HG02588 (cell line): Measurements from ENCODE around the gene CYSLTR2.

Experiments
- ATAC-seq: cut with Tn5 transposase; IDR thresholded peaks from one replicate; pipeline ENCODE4 v1.9.1; 2021; ENCODE audit warnings: mild to moderate bottlenecking, moderate library complexity; ENCODE audit not compliant: unreplicated experiment

Gene CYSLTR2

GRCh38 chr13:48735571-48735970 is 81.8 kb downstream of the CYSLTR2 start:
- no peak for ATAC-seq

GRCh38 chr13:48737689-48738088 is 84.0 kb downstream of the CYSLTR2 start:
- ATAC-seq = no peak

GRCh38 chr13:48738311-48738710 is 84.6 kb downstream of the CYSLTR2 start:
- ATAC-seq = no peak

GRCh38 chr13:48739386-48739964 is 85.7 kb downstream of the CYSLTR2 start:
- no peak for ATAC-seq

- no peak for ATAC-seq
These were observed 87.6 kb downstream of the CYSLTR2 start for GRCh38 chr13:48741377-48741776.

- ATAC-seq = no peak
These were observed 93.1 kb downstream of the CYSLTR2 start for GRCh38 chr13:48746821-48747220.

- no peak for ATAC-seq
These were observed 95.0 kb downstream of the CYSLTR2 start for GRCh38 chr13:48748681-48749080.

- ATAC-seq = no peak
These were observed 95.4 kb downstream of the CYSLTR2 start for GRCh38 chr13:48749144-48749543.

GRCh38 chr13:48749699-48750473 is 96.2 kb downstream of the CYSLTR2 start:
- ATAC-seq = peak; percentile 94

- no peak for ATAC-seq
These were observed 97.1 kb downstream of the CYSLTR2 start for GRCh38 chr13:48750588-48751383.

GRCh38 chr13:48760626-48761025 is 106.9 kb downstream of the CYSLTR2 start:
- no peak for ATAC-seq
